ENCODE measurements around the gene C3orf22. TPM values are rescaled to one million over a fixed set of nuclear protein-coding genes. Genes with fewer than 3 reads are reported as not detected.

The C3orf22 gene
- total RNA-seq, 3 donors from 2014 or later = not detected

DNA sequence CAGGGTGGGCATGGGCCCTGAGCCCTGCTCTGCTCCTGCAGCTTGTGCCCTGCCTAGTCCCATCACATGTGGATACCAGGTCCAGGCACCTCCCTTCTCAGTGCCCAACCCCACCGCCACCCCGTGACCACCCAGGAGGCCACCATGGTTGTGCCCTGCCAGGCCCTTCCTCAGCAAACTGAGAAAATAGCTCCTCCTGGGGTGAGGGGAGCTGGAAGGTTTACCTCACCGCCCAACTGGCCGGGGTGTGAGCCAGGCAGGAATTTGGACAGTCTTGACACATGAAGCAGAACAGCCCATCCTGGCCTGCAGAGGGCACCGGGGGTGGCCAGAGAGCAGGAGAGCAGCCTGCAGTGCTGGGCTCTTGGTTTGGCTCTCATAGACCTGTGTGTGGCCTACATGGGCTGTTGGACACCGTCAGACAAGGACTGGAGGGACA lies 11.4 kb upstream of the C3orf22 start:
- H3K4me3 Mint-ChIP-seq = no peak overlapping the region
- H3K9me3 Mint-ChIP-seq = no peaks in the 10 kb centered on the region
- H3K4me1 Mint-ChIP-seq (ENCODE audit: low read depth) = no peaks in the 10 kb centered on the region
- peaks cover 15% of the 10 kb centered on the region for H3K27me3 Mint-ChIP-seq (ENCODE audit: low read depth)
- H3K36me3 Mint-ChIP-seq (ENCODE audit: insufficient read depth) = no peaks in the 10 kb centered on the region
- DNase-seq (no peak), ATAC-seq (no peak)

DNA sequence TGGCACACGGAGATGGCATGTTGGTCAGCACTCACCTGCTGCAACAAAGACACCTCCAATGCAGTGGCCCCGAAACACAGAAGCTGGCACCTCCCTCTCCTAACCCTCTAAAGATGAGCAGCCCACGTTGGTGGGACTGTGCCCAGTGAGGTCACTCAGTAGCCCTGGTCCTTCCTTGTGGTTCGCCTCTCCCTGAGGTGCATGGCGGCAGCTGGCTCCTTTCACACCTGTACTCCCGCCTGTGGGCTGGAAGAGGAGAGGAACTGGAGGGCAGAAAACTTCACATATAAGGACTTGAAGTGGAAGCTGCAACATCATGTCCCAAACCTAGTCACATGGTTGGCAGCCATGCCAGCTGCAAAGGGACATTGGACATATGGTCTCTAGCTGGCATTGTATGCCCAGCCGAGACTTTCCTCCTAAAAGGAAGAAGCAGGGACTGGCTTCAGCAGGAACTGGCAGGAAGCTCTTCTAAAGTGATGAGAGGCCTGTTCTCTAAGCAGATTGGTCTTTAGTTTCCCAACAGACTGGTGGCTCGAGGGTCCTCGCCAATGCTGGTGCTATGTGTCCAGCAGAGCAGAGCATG lies 10.8 kb upstream of the C3orf22 start:
- Mint-ChIP-seq H3K4me3 (no peak overlapping the region), H3K9me3 (no peaks in the 10 kb centered on the region), H3K4me1 (ENCODE audit: low read depth) (no peaks in the 10 kb centered on the region), H3K36me3 (ENCODE audit: insufficient read depth) (no peaks in the 10 kb centered on the region), H3K27me3 (ENCODE audit: low read depth) (peaks cover 15% of the 10 kb centered on the region)
- DNase-seq (no peak), ATAC-seq (no peak)

DNA sequence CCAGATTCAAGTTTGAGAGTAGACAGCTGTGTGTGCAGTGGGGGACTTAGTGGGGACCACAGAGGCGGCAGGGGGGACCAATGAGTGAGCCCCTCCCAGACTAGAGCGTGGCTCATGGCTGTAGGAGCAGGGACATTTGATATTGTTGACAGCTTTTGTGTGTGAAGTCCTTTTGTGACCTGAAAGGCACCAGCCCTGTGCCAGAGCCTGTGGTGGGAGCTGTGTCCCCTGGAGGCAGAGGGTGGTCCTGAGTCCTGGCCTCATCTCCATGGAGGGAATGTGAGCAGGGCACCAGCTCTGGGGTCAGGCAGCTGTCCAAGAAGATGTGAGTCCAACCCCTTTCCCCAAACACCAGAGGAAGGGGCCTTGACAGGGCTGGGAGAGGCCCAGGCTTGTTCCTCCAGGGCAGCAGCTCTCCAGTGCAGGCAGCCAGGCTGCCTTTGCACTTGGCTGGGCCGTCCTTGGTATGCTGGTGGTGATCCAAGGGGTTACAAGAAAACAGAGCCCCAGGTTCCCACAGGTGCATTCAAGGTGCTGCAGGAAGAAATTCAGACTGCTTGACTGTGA lies 10.1 kb upstream of the C3orf22 start:
- Mint-ChIP-seq H3K9me3 (no peaks in the 10 kb centered on the region), H3K36me3 (ENCODE audit: insufficient read depth) (no peaks in the 10 kb centered on the region), H3K27me3 (ENCODE audit: low read depth) (peaks cover 10% of the 10 kb centered on the region), H3K4me1 (ENCODE audit: low read depth) (no peaks in the 10 kb centered on the region), H3K4me3 (no peak overlapping the region)
- DNase-seq (no peak), ATAC-seq (no peak)

DNA sequence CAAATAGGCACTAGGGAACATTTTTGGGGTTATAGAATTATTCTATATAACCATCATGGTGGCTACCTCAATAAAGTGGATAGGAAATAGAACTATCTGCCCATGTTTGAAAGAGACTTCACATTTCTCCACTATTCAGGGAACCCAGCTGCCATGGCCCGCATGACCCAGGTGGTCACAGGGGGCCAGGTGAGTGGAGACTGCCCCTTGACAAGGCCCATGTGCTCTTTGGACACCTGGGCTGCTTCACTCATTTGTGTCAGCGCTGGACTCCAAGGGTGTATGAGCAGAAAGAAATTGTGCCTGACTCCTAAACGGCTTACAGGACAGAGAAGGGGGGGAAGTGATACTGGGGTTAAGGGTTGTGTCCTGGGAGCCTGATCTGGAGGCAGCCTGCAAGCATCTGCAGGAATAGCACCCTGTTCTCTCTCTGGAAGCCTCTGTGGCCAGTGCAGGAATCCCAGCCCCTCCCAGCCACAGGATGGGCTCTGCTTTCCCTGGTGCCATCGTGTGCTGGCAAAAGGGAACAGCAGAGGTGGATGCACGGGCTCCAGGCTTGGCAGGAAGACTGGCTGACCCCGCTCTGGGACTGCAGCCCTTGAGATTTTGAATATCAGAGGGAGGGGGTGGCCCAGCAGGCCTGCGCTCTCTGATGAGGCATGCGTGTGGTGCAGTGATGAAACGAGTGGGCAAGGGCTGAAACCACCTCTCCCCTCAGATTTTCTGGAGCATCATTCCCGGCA lies 9.1 kb upstream of the C3orf22 start:
- H3K27me3 Mint-ChIP-seq (ENCODE audit: low read depth) = peaks cover 7% of the 10 kb centered on the region
- no peak overlapping the region for H3K4me3 Mint-ChIP-seq
- ATAC-seq = no peak
- no peaks in the 10 kb centered on the region for H3K4me1 Mint-ChIP-seq (ENCODE audit: low read depth)
- H3K36me3 Mint-ChIP-seq (ENCODE audit: insufficient read depth) = no peaks in the 10 kb centered on the region
- H3K9me3 Mint-ChIP-seq = peaks cover 5% of the 10 kb centered on the region
- DNase-seq = no peak

DNA sequence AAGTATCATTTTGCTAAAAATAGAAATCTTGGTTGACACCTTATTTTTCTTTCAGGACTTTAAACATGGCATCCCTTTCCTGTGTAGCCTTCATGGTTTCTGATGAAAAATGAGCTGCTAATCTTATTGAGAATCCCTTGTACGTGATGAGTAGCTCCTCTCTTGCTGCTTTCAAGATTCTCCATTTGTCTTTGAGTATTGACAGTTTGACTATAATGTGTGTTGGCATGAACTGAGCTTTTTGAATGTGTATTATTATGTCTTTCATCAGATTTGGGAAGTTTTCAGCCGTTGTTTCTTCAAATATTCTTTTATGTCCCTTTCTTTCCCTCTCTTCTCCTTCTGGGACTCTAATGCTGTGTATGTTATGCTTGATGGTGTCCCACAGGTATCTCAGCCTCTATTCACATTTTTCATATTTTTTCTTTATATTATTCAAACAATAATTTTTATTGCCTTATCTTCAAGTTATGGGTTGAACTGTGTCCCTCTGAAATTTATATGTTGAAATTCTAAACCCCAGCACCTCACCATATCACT lies 4.1 kb upstream of the C3orf22 start:
- ATAC-seq = no peak
- DNase-seq = no peak
- Mint-ChIP-seq H3K9me3 (peaks cover 13% of the 10 kb centered on the region), H3K4me3 (no peak overlapping the region), H3K27me3 (ENCODE audit: low read depth) (peaks cover 7% of the 10 kb centered on the region), H3K4me1 (ENCODE audit: low read depth) (no peaks in the 10 kb centered on the region), H3K36me3 (ENCODE audit: insufficient read depth) (no peaks in the 10 kb centered on the region)

DNA sequence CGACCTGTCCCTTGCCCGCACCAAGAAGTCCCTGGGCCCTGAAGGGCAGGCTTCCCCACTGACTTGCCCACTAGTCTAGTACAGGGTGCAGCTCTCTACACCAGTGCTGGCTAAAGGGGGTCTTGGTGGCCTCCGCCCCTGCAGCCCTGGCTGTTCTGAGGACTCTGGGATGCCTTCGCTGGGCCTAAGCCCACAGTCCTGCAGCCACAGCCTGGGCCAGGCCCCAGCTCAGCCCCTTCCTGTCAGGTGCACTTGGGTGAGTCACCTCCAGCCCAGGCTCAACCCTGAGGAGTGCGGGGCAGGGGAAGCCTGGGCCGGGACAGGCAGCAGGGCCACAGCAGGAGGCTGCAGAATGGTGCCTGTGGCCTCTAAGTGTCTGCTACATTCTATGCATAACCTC lies 971 bp downstream of the C3orf22 start:
- Mint-ChIP-seq H3K4me1 (ENCODE audit: low read depth) (no peaks in the 10 kb centered on the region), H3K9me3 (peaks cover 7% of the 10 kb centered on the region), H3K27me3 (ENCODE audit: low read depth) (no peaks in the 10 kb centered on the region), H3K4me3 (no peak overlapping the region), H3K36me3 (ENCODE audit: insufficient read depth) (no peaks in the 10 kb centered on the region)
- ATAC-seq (no peak), DNase-seq (no peak)

DNA sequence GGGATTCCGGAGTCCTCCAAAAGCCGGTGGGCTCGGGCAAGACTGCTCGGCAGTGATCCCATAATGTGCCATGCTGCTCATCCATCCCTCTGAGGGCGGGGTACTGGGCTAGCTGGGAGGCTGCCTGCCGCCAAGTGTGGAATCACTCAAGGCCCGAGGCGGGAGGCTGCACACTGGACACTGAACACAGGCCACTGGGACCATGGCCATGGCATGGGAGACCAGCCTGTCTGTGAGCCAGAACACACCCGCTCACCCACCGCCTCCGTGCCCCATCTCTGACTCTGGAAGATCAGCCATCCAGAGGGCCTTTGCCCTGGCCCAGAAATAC lies 1.4 kb downstream of the C3orf22 start:
- H3K27me3 Mint-ChIP-seq (ENCODE audit: low read depth) = no peaks in the 10 kb centered on the region
- no peak for DNase-seq
- no peaks in the 10 kb centered on the region for H3K36me3 Mint-ChIP-seq (ENCODE audit: insufficient read depth)
- H3K4me1 Mint-ChIP-seq (ENCODE audit: low read depth) = no peaks in the 10 kb centered on the region
- peaks cover 4% of the 10 kb centered on the region for H3K9me3 Mint-ChIP-seq
- no peak overlapping the region for H3K4me3 Mint-ChIP-seq
- no peak for ATAC-seq

DNA sequence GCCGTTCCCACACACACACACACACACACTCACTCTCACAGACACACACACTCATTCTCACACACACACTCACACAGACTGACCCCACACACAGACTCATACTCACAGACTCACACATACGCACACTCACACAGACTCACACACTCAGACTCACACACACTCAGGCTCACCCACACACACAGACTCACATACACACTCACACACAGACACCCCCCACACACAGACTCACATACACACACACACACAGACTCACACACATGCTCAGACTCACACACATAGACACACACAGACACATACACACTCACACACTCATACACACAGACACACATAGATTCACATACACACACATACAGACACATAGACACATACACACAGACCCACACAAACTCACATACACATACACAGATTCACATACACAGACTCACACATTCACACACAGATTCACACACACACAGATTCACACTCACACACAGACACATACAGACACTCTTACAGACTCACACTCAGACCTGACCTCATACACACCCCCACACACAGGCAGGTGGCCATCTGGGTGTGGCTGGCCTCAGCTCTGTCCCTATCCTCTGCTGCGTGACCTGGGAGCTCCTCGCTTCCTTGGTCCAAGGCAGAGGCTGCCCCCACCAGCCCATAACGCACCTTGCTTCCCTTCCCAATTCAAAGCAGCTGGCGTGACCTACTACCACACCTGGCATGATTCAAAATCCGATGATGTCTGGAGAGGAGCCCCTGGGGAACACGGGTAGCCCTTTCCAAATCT lies 1.9 kb downstream of the C3orf22 start:
- Mint-ChIP-seq H3K9me3 (peaks cover 4% of the 10 kb centered on the region), H3K27me3 (ENCODE audit: low read depth) (no peaks in the 10 kb centered on the region), H3K36me3 (ENCODE audit: insufficient read depth) (no peaks in the 10 kb centered on the region), H3K4me3 (no peak overlapping the region), H3K4me1 (ENCODE audit: low read depth) (no peaks in the 10 kb centered on the region)
- ATAC-seq (no peak), DNase-seq (no peak)

DNA sequence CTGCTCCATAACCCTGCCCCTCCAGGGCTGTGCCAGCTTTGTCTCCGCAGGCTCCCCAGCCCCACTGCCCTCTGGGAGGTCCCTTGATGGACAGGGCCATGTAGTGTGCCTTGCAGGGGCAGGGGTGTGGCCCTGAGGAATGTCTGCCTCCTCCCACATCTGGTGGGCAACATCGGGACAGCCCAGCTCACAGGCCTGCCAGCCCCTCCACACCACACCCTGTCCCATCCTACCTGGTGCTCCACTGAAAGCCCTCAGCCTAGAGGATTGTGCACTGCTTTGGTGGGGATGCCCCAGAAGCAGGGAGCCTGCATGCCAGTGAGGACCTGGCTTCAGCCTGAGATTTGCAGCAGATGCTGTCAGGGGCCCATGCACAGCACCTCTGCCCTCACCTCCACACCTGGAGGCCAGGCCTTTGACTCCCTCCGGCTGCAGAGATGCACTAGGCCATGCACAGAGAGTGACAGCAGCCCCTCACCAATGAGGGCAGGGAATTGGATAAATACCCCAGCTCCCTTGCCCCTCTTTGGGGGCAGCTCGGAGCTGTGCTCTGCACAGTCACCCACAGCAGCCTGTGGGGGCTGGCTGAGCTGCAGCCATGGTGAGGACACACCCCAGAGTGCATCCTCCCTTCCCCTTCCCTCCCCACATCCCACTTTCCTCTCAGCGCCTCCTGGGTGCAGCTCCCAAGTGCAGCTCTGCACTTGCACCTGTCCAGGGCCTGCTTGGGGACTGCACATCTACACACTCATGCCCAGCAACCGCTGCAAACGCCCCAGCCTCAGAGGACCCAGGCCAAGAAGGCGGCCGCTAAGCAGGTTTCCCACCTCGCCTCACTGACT lies 2.7 kb downstream of the C3orf22 start:
- no peak for ATAC-seq
- DNase-seq = no peak
- Mint-ChIP-seq H3K4me1 (ENCODE audit: low read depth) (no peaks in the 10 kb centered on the region), H3K36me3 (ENCODE audit: insufficient read depth) (no peaks in the 10 kb centered on the region), H3K9me3 (no peaks in the 10 kb centered on the region), H3K27me3 (ENCODE audit: low read depth) (peaks cover 2% of the 10 kb centered on the region), H3K4me3 (no peak overlapping the region)

DNA sequence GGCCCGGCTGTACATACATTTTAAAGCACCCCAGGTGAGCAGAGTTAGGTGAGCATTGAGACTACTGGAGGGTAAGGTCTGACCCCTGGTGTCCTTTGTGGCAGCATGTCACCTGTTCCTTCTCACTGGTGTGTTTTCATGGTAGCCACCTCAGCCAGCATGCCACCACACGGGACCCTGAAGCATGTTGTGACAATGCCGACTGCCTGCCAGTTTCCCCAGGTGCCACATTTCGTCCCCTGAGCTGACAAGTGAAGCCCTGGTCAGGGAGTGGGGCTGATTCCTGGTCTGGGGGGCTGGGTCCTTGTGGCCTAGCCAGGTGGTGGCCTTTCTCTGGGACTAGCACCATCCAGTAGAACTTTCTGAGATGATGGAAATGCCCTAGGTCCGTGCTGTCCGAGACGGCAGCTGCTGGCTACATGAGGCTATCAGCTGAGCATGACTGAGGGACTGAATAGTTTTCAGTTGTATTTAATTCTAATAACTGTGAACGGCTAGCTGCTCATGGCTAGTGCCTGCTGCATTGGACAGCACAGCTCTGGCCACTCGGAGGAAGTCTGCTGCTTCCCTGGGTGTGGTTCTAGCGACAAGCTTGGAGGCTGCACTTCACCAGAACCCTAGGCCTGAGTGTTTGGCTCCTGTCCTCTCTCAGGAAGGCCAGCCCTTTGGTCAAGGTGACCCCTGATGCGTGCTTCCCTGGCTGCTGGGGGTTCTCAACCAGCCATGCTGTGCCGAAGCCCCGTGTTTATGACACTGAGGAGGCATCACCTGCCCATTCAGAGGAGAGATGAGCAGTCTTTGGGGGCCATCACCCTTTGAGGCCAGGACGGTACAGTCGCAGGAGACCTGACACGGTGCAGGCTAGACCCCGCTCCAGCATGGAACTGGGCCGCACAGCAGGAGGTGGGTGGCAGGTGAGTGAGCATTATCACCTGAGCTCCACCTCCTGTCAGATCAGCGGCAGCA lies 3.9 kb downstream of the C3orf22 start:
- H3K36me3 Mint-ChIP-seq (ENCODE audit: insufficient read depth) = no peaks in the 10 kb centered on the region
- no peaks in the 10 kb centered on the region for H3K9me3 Mint-ChIP-seq
- H3K27me3 Mint-ChIP-seq (ENCODE audit: low read depth) = peaks cover 5% of the 10 kb centered on the region
- no peaks in the 10 kb centered on the region for H3K4me1 Mint-ChIP-seq (ENCODE audit: low read depth)
- no peak overlapping the region for H3K4me3 Mint-ChIP-seq
- ATAC-seq (no peak), DNase-seq (no peak)

DNA sequence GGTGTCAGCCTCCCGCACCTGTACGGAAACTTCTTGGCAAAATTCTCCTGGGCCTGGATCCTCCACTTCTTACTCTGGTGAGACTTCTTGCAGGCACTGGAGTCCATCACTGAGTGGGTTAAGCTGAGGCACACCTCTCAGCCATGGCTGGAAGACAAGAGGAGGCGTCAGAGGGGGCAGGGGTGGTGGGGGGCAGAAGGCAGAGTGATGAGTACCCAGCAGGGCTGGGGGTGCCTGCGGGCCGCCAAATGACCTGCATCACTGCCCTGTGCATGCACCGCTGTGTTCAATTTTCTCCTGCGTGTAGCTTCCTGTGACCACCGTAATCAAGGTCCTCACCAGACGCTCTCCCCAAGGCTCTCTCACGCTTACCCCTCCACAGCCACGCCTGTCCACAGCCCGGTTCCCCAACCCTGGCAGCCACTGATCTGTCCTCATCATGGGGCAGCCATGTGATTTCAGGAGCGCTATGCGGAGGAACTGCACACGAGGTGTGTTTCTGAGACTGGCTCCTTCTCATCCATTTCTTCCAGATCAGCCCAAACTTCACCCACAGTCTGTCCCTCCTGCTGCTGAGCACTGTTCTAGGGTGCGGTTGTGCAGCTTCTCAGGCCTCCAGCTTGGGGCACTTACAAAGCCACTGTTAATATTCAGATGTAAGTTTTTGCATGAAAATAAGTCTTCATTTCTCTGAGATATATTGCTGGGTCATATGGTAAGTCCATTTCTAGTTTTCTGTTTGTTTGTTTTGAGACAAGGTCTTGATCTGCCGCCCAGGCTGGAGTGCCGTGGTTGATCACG lies 5.2 kb downstream of the C3orf22 start:
- ATAC-seq (no peak), DNase-seq (no peak)
- Mint-ChIP-seq H3K27me3 (ENCODE audit: low read depth) (peaks cover 5% of the 10 kb centered on the region), H3K9me3 (no peaks in the 10 kb centered on the region), H3K4me1 (ENCODE audit: low read depth) (no peaks in the 10 kb centered on the region), H3K36me3 (ENCODE audit: insufficient read depth) (no peaks in the 10 kb centered on the region), H3K4me3 (no peak overlapping the region)

DNA sequence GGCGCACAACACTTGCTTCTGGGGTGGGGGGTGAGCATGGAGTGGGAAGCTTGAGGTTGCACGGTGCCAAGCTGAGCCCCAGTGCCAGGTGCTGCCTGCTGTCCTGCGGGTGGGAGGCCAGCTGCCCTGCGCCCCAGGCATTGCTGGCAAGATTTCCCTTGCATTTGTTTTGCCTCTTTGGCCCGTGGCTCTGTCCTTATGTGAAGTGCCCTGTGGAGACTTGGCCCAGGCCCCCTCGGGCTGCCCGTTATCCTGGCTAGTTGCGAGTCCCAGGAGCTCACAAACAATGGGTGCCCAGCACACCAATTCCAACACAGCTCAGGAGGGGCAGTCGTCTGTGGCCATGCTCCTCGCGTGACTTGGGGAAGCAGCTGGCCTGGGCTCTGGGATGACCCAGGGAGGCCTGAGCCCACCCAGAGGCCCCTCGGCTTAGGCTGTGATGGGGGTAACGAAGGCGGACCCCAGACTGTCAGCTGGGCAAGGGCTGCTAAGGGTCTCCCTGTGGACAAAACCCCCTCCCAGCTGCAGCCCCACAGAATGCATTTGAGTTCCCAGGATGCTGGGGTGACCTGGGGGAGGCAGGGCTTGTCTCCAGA lies 5.9 kb downstream of the C3orf22 start:
- no peaks in the 10 kb centered on the region for H3K4me1 Mint-ChIP-seq (ENCODE audit: low read depth)
- DNase-seq (no peak), ATAC-seq (no peak)
- no peaks in the 10 kb centered on the region for H3K36me3 Mint-ChIP-seq (ENCODE audit: insufficient read depth)
- H3K9me3 Mint-ChIP-seq = no peaks in the 10 kb centered on the region
- H3K27me3 Mint-ChIP-seq (ENCODE audit: low read depth) = peaks cover 5% of the 10 kb centered on the region
- H3K4me3 Mint-ChIP-seq = no peak overlapping the region
